ENCODE measurements around the gene CHMP4A.
"Not testable (repeated sequence)": the region's sequence is repeated elsewhere in the genome, so short reads cannot be mapped to it uniquely, and the experiment has no call there.

Gene CHMP4A

GRCh38 chr14:24206260-24207103 lies 6.8 kb downstream of the CHMP4A start:
- no peak overlapping the region for H3K4me3 ChIP-seq (ENCODE audit: low read depth, low read length)
- in situ Hi-C loops (cut with HindIII; ENCODE audit: low sequenced_read_pairs): loop anchor here (10.0 kb wide), 1 partner anchor 228 kb away; no protein-coding TSS in a partner anchor
- DNase-seq (ENCODE audit: low read depth): no peak
- no peak for TF ChIP-seq CTCF (IDR thresholded peaks at IDR 0.05; ENCODE audit: low read depth, low read length, missing control alignments)

DNA sequence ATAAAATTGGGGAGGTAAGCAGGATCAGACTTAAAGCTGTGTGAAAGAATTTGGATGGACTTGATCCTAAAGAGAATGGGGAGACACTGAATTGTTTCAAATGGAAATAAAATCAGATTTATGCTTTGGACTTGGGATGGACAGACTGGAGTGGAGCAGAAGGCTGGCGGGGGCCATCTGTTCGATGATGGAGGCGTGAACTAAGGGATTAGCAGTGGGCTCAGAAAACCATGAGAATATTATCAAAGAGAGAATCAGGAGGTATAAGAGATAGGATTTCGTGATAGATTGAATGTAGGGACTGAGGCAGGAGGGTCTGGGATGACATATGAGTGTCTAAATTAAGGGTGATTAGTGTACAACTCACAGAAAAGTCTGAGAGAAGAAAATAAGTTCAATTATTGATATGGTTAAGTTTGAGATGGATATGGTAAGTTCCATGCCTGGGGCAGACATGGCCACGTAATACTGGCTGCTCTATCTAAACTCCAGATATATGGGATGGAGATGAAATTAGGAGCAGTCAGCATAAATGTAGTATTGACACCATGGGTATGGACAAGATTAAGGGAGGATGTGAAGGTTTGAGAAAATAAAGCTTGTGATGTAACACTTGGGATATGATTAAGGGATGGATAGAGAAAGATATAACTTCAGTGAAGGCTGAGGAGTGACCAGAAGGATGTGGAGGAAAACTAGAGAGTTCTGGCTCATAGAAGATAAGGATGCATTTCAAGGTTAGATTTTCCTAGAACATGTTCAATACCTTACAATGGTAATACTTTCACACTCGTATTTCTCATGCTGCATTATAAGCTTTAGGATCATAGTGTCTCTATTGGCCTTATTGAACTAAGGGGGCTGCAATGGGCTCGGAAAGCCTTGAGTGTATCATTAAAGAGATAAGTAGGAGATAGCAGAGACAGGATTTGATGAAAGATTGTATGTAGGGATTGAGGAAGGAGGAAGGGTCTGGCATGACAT lies 8.8 kb downstream of the CHMP4A start:
- in situ Hi-C loops (cut with HindIII; ENCODE audit: low sequenced_read_pairs): loop anchor here (10.0 kb wide), 1 partner anchor 230 kb away; no protein-coding TSS in a partner anchor
- no peak overlapping the region for H3K4me3 ChIP-seq (ENCODE audit: low read depth, low read length)
- TF ChIP-seq CTCF (IDR thresholded peaks at IDR 0.05; ENCODE audit: low read depth, low read length, missing control alignments): no peak
- DNase-seq (ENCODE audit: low read depth): no peak

GRCh38 chr14:24203249-24203886 lies 9.9 kb downstream of the CHMP4A start:
- in situ Hi-C loops (cut with HindIII; ENCODE audit: low sequenced_read_pairs): loop anchor here (10.0 kb wide), 1 partner anchor 231 kb away; no protein-coding TSS in a partner anchor
- not testable (repeated sequence) for H3K4me3 ChIP-seq (ENCODE audit: low read depth, low read length); DNase-seq (ENCODE audit: low read depth)

DNA sequence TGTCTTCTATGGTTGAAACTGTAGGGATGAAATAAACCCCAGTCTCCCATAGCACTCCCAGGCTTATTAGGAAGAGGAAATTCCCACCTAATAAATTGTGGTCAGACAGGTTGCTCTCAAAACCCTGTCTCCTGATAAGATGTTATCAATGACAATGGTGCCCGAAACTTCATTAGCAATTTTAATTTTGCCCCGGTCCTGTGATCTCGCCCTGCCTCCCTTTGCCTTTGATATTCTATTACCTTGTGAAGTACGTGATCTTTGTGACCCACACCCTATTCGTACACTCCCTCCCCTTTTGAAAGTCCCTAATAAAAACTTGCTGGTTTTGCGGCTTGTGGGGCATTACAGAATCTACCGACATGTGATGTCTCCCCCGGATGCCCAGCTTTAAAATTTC lies 10.8 kb downstream of the CHMP4A start:
- in situ Hi-C loops (cut with HindIII; ENCODE audit: low sequenced_read_pairs): loop anchor here (10.0 kb wide), 1 partner anchor 232 kb away; no protein-coding TSS in a partner anchor
- not testable (repeated sequence) for DNase-seq (ENCODE audit: low read depth); H3K4me3 ChIP-seq (ENCODE audit: low read depth, low read length)

GRCh38 chr14:24198814-24199524 lies 14.3 kb downstream of the CHMP4A start:
- no peak for DNase-seq (ENCODE audit: low read depth)
- no peak overlapping the region for H3K4me3 ChIP-seq (ENCODE audit: low read depth, low read length)
- in situ Hi-C loops (cut with HindIII; ENCODE audit: low sequenced_read_pairs): no loop called here
- no peak for TF ChIP-seq CTCF (IDR thresholded peaks at IDR 0.05; ENCODE audit: low read depth, low read length, missing control alignments)

- no peak overlapping the region for H3K4me3 ChIP-seq (ENCODE audit: low read depth, low read length)
- no peak for DNase-seq (ENCODE audit: low read depth)
- no peak for TF ChIP-seq CTCF (IDR thresholded peaks at IDR 0.05; ENCODE audit: low read depth, low read length, missing control alignments)
Observed at GRCh38 chr14:24197056-24197450, 16.2 kb downstream of the CHMP4A start.

More at GRCh38 chr14:24197056-24197450, 16.2 kb downstream of the CHMP4A start:
- in situ Hi-C loops (cut with HindIII; ENCODE audit: low sequenced_read_pairs): no loop called here
